Measurements from ENCODE around the gene ZFAND3. TPM values are rescaled to one million over a fixed set of nuclear protein-coding genes. Genes with fewer than 3 reads are reported as not detected.

Gene ZFAND3
- total RNA-seq, 1 donor from 2014 or later: 83.5 TPM

DNA sequence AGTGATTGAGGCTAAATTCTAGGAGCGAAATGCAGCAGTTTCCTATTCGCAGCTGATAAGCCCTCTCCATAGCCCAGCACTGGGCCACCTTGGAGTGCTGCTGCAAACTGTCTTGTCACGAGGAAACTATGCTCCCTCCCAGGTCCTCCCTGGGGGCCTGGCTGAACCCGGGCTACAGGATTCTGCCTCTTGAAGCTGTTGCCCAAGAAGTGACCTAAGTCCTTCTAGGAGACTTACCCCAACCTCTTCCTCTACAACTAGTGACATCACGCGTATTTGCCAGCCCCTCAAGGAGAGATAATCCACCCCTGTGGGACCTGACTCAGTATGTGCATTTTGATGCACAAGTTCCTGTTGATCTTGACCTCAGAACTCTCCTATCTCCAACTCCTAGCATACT, 26.5 kb upstream of the ZFAND3 start:
- ATAC-seq: no peak
- no peak for DNase-seq
- intact Hi-C loops (cut with micrococcal nuclease): loop anchor here (10.0 kb wide), 2 partner anchors 212 to 702 kb away; no protein-coding TSS in a partner anchor

DNA sequence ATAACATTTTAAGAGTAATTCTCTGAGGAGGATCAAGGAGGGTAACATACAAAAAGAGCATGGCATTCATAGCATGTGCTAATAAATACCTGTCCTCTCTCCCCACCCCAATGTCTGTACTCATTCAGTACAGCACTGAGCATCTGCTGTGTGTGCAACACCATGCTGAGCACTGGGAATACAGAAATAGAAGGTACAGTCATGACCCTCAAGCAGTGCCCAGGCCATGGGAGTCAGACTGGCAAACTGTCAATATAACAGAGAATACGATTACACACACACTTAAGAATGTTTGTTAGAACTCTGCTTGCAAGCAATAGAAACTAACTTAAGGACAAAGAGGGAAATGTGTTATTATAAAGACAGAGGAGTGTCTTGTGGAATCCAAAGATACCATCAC, 24.7 kb upstream of the ZFAND3 start:
- ATAC-seq: peak; percentile 50
- DNase-seq: no peak
- intact Hi-C loops (cut with micrococcal nuclease): loop anchor here (10.0 kb wide), 2 partner anchors 210 to 700 kb away; no protein-coding TSS in a partner anchor

DNA sequence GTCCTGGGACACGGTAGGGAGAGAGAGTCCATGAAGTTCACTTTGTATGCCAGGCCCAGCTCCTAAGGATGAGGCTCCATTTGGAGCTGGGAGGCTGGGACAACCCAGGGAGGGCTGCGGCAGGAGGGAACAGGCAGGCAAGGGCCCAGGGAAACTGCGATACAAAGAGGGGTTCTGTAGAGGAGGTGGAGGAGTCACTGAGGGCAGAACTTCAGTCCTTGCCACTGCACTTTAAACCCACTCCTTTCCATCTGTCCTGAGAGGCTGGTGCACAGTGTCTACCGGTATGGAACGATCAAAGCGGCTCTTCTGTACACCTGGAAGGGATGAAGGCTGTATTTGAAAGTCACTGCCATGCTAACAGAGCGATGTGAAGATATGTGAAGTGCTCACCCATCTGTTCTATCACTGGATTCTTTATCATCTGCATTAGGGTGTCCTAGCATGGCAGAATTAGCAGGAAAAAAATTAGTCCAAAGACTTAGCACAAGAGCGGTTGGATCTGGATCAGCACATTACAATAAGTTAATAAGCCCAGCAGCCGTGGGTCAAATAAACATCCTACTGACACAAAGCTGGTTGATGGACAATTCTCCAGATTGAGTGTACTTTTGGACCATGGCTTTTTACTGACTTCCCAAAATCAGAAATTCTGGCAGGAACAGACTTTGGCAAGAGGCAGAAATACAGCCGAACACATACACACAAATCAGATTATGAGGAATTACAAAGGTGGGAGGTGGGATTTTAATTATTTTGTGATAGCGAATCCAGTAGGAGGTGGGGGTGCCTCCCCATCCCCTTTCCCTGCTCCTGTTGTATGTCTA, 20.9 kb upstream of the ZFAND3 start:
- ATAC-seq (no peak), DNase-seq (no peak)
- intact Hi-C loops (cut with micrococcal nuclease): loop anchor here (10.0 kb wide), 2 partner anchors 206 to 696 kb away; no protein-coding TSS in a partner anchor

DNA sequence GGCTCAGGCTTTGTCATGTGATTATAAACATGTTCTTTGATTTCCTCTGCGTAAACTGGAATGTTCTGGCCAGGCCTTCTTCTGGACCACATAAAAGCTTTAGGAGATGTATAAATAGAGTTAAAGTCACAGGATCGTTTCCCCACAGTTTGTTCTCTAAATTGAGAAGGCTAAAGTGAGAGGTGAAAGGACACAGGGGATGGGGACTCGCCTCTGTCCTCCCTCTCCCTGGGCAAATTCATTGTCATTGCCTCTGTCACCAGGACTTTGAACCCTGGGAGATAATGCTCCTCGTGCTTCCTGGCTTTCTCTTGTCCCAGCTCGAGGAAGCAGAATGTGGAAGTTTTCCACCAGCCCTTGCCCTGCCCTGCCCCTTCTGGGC, 20.3 kb upstream of the ZFAND3 start:
- no peak for ATAC-seq
- DNase-seq: no peak
- intact Hi-C loops (cut with micrococcal nuclease): loop anchor here (10.0 kb wide), 2 partner anchors 206 to 696 kb away; no protein-coding TSS in a partner anchor

DNA sequence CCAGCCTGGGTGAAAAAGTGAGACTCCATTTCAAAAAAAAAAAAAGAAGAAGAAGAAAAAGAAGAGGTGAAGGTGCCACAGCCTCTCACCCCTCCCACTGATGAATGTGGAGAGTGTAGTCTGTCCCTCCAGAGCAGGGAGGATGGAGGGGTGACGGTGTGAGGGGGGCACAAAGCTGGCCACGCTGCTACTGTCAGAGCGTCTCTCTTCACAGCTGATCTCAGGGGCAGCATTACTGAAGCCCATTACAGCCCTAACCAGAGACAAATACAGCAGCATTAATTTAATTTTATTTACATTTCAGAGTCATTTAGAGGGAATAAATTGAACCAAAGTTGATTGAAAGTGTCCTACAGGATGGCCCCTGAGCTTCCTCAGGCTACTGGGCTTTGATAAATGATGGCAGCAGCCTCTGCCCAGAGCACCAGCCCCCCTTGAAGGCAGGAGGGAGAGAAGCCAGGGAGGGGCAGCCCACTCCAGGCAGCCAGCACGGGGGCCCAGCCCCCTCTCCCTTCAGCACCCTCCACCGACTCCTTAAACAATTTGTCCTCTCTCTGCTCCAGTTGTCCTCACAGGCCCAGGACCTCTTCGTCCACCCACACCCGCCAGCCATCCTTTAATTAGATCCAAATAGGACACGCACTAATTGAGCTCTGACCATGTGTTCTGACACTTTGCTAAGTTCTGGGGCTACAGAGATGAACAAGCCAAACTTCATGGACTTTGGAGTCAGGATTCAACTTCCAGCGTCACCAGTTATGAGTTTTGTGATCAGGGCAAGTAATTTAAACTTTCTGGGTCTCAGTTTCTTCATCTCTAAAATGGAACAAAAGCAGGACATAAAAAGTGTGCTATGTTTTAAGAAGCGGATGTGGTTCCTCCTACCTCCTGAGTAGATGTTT, 18.6 kb upstream of the ZFAND3 start:
- no peak for DNase-seq
- ATAC-seq: no peak
- intact Hi-C loops (cut with micrococcal nuclease): no loop called here

DNA sequence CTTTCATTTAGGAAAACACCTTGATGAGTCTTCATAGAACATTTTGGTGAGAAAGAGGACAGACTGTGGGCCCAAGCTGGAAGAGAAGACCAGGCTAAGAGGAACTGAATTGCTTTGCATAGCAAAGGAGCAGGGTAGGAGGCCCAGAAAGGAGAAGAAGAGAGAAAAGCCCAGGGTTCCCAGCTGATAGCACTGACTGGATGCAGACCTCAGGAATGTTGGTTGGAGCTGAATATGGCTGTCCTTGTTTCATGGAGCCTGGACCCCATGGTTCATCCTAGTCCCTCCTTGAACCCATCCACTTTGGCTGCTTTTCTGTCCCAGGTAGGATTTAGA, 18.0 kb upstream of the ZFAND3 start:
- DNase-seq (no peak), ATAC-seq (no peak)
- intact Hi-C loops (cut with micrococcal nuclease): no loop called here

DNA sequence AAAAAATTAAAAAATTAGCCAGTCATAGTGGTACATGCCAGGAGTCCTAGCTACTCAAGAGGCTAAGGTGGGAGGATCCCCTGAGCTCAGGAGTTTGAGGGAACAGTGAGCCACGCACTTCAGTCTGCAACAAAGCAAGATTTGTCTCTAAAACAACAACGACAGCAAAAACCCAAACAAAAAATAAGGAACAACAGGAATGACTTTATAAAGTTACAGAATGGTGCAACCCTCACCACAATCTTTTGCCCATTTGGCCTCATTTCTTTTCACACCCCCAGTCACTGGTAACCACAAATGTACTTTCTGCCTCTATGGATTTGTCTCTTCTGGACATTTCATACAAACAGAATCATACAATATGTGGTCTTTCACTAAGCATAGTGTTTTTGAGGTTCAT, 16.7 kb upstream of the ZFAND3 start:
- no peak for DNase-seq
- intact Hi-C loops (cut with micrococcal nuclease): no loop called here
- ATAC-seq: no peak

DNA sequence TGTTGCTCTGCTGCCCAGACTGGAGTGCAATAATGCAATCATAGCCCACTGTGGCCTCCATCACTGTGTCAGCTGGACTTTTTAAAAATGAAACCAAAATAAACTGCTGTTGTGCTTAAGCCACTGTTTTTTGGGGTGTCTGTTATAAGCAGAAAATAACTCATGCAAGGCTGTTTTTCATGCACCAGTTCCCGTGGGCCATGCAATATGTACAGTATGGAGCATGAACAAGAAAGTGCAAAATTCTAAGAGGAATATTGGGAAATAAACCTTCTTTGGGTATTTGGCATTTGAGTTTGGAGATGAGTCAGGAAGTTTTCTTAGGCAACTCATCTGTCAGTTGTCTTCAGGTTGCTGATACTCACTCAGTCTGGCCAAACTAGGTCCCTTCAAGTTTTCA, 14.9 kb upstream of the ZFAND3 start:
- ATAC-seq (no peak), DNase-seq (no peak)
- intact Hi-C loops (cut with micrococcal nuclease): no loop called here

DNA sequence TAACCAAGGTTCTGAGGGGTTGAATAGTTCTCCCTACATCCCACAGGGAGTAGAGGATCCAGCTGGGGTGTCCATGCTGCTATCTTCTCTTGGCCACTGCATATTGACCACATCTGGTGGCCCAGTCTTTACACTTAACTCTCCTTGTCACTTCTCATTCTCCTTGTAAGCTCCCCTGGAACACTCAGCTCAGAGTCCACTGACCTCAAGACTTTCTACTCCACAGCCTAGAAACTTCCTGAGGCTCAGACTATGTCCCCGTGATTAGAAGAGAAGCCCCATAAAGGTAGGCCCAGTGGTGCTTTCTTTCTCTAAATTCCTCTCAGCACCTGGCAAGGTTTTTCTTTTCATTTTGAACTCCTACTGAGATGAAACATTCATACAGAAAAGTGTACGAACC, 13.3 kb upstream of the ZFAND3 start:
- DNase-seq (no peak), ATAC-seq (no peak)
- intact Hi-C loops (cut with micrococcal nuclease): no loop called here

DNA sequence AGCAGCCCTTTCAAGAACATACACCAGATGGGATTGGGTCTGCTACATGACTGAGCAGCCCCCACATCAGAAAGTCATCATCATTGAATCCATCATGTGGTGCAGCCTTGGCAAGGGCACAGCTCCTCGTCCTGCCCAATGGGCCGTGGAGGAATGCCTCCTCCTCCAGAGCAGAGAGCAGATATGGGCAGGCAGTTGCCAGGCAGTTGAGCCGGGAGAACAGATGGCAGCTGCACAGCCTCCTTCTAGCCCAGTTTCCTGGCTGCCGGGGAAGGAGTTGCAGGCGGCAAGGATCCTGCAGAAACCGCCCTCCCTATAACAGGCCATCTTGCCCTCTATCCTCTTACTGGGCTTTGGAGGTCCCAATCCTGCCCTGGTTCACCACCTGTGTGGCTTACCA, 11.9 kb upstream of the ZFAND3 start:
- DNase-seq (no peak), ATAC-seq (peak; percentile 41)
- intact Hi-C loops (cut with micrococcal nuclease): no loop called here

DNA sequence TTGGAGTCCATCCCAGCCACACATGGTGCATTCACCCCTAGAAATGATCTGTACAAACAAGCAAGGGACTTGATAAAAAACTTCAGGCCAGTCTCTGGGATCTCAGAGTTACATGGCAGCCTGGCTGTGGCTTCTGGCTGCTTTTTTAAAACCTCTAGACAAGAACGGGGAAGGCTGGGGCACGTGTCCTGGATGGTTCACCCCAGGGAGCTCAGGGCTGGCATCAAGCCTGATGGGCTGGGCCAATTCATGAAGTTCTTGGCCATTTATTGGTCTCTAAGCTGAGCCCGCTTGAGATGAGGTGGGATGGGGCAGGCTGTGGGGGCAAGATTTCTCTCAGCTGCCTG, 10.4 kb upstream of the ZFAND3 start:
- ATAC-seq (peak; percentile 68), DNase-seq (peak; percentile 65)
- intact Hi-C loops (cut with micrococcal nuclease): no loop called here

DNA sequence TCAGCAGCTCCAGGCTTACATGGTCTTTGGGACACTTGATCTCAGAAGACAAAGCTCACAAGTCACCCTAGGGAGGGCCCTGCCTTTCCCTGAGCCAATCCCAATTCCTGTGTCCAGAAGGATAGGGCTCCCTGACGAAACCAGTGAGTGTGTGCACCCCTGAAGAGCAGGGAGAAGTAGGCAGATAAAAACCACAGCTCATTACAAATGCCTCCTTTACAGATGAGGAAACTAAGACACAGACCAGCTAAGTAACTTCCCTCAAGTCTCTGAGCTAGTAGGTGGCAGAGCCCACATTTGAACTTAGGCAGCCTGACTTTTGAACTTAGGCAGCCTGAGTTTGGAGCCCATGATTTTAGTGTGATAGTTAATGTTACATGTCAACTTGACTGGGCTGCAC, 6.7 kb upstream of the ZFAND3 start:
- ATAC-seq (no peak), DNase-seq (no peak)
- intact Hi-C loops (cut with micrococcal nuclease): no loop called here

DNA sequence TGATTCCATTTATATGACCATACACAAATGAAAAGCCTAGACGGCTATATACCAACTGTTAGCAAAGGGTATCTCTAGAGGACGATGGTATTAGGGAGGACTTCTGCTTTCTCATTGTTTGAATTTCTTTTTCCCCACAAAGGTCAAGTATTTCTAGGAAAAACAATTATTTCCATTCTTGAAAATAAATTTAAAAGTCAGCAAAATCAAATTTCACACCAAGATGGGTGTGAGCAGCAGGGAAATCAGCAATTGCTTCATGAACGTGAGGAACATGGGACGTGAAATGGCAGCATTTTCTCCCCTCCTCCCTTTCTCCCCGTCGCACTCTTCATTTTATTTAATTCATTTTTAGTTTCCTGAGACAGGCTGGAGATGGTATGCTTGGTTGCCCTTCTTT, 5.2 kb upstream of the ZFAND3 start:
- DNase-seq: no peak
- intact Hi-C loops (cut with micrococcal nuclease): no loop called here
- no peak for ATAC-seq

DNA sequence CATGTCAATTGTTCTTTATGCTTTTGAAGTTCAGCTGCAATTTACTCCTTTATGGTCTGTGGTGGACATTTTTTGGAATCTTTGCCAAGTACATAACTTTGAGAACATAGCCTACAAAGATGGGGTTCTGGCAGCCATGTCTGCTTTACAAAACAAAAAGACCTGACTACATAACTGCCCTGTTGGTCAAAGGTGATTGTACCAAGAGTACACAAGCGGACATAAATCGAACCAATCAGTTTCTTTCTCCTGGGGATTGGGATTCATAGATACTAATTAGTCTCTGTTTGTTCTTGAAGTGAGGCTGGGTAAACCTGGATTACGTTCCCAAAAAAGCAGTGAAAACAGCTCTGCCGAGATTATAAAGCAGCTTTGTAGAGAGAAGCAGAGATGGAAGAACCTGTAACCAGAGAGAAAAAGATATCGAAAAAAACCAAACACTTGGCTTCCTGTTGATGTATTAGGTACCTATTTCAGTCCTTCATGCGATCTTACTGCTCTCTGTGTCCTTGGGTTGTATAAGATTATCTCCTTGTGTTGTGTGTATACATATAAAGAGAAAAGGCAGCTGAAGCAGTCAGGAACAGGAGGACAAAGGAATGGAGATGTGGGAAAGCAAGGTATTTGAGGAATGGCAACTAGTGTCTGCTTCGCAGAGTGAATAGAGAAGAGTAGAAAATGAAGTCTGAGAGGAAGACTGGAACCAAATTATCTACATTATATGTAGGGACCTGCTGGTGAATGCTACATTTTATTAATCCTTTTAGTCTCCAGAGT, 2.7 kb upstream of the ZFAND3 start:
- intact Hi-C loops (cut with micrococcal nuclease): no loop called here
- ATAC-seq (no peak), DNase-seq (no peak)

DNA sequence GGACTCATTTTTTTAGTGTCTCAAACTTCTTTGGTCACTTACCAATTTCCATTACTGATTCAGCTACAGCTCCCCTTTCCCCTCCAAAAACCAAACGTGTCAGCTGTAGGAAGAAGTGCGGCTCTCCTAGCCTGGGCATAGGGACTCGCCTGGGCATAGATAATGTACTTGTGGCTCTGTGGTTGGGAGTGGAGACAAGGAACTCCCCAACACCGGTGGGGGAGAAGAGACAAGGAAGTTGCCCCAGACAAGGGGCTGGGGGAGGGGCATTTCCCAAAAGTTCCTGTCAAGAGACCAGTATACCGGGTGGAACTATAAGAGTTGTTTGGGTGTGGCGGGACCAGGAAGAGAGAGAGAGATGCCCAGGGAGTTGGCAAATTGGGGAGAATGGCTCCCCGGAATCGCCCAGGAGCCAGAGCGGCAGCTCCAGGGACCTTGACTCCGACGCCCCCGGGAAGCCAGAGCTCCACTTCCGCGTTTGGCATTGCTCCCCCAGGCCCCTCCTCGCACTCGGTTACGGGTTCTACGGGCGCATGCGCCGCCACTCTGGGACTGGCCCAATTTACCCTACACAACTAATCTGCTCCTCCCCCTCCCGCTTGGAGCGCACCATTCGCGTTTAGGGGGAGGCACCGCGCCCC, 871 bp upstream of the ZFAND3 start:
- DNase-seq (peak; percentile 98), ATAC-seq (peak; percentile 89)
- intact Hi-C loops (cut with micrococcal nuclease): no loop called here

DNA sequence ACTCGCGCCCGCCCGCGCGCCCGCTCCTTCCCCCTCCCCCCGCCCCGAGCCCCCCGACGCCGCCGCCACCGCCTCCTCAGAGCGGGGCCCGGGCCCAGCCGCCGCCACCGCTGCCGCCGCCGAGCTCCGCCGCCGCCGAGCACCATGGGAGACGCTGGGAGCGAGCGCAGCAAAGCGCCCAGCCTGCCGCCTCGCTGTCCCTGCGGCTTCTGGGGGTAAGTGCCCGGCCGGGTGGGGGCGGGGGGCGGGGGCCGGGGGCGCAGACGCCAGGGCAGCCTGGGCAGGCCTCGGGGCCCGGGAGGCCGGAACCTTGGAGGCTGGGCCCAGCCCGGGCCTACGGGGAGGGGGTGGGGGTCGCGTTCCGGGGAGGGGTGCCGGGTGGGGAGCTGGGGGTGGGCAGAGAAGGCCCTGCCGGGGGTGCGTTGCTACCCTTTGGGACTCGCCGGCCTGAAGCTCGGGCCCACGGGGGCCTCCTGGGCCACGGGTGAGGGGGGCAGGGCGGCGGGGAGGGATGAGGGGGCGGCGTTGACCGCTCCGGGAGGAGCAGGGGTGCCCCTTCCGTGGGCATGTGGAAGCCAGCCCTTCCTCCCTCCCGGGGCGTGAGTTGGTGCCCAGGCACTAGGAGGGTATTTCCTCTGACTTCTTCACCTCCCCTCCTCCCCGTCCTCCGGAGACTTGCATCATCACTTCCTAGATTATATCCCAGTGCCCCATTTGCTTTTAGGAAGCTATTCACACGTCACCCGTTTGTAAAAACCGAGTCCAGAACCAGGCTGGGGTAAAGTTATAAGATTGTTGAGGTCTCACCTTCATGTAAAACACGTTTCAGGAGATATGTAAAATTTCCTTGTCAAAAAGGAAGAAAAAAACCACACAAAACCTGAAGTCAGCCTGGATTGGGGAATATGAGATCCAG, 533 bp downstream of the ZFAND3 start:
- DNase-seq (peak; percentile 61), ATAC-seq (peak; percentile 4)
- intact Hi-C loops (cut with micrococcal nuclease): no loop called here

DNA sequence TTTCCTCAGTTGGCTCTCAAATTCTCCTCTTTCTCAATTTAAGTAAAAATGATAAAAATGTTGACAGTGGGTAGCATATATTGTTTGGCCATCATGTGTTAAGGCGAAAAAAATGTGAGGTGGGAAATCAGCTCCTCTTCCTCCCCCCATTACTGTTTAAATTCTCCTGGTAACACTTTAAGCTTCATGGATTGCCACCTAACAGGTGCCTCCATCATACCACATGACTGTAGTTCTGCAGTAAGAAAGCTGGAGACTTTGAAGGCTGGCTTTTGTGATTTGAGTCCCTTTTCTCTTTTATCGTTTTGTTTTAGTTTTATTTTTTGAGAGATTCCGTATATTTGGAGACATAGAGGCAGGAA, 1.2 kb downstream of the ZFAND3 start:
- no peak for DNase-seq
- no peak for ATAC-seq
- intact Hi-C loops (cut with micrococcal nuclease): no loop called here

DNA sequence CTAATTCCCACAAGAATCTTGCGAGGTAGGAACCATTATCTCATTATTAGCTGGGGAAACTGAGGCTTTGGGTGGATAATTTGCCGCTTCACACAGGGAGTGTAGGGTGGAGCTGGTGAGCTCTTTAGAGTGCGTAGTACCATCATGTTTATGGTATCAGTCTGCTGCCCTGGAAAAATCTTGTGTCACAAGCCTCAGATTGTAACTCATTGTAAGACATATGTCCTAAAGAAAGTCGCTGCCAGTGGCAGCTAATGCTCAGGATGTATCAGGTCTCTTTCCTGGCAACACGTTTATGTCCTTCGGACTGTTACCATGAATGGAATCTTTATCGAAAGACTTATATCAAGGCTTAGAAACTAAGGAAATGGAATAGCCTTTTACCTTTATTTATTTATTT, 1.9 kb downstream of the ZFAND3 start:
- intact Hi-C loops (cut with micrococcal nuclease): no loop called here
- ATAC-seq (no peak), DNase-seq (no peak)

Data from left ventricle myocardium superior (tissue), 1 donor.